ENCODE measurements around the gene KIF16B. TPM values are rescaled to one million over a fixed set of nuclear protein-coding genes. Genes with fewer than 3 reads are reported as not detected.

Gene KIF16B
- total RNA-seq, 1 donor from 2014 or later = 27.0 TPM

DNA sequence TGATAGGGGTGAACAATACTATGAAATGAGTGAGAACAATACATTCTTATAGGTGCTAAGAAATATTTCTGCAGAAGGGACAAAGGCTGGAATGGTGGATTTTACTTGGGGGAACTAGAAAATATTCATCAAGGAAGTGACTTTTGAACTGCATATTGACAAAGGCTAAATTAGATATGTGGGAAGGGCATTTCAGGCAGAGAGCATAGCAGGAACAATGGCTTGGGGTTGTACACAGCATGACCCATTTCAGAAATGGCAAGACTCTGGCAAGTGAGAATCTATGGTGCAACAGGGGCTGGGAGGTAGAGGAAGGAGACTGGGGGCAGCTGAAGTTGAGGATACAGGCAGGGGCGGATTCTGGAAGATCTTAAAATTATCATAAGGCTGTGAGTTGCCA is 46.7 kb upstream of the KIF16B start:
- peaks cover 5% of the 10 kb centered on the region for H3K9me3 Mint-ChIP-seq (ENCODE audit: unreplicated experiment)
- no peaks in the 10 kb centered on the region for H3K4me1 Mint-ChIP-seq (ENCODE audit: low read depth, unreplicated experiment)
- H3K27me3 Mint-ChIP-seq (ENCODE audit: unreplicated experiment) = no peaks in the 10 kb centered on the region
- TF ChIP-seq, protein P1, sequence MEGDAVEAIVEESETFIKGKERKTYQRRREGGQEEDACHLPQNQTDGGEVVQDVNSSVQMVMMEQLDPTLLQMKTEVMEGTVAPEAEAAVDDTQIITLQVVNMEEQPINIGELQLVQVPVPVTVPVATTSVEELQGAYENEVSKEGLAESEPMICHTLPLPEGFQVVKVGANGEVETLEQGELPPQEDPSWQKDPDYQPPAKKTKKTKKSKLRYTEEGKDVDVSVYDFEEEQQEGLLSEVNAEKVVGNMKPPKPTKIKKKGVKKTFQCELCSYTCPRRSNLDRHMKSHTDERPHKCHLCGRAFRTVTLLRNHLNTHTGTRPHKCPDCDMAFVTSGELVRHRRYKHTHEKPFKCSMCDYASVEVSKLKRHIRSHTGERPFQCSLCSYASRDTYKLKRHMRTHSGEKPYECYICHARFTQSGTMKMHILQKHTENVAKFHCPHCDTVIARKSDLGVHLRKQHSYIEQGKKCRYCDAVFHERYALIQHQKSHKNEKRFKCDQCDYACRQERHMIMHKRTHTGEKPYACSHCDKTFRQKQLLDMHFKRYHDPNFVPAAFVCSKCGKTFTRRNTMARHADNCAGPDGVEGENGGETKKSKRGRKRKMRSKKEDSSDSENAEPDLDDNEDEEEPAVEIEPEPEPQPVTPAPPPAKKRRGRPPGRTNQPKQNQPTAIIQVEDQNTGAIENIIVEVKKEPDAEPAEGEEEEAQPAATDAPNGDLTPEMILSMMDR (IDR thresholded peaks at IDR 0.05; ENCODE audit: partially characterized antibody, unreplicated experiment) = no peak
- no peak for DNase-seq
- H3K27ac Mint-ChIP-seq (ENCODE audit: unreplicated experiment) = no peak overlapping the region
- H3K36me3 Mint-ChIP-seq (ENCODE audit: unreplicated experiment) = no peaks in the 10 kb centered on the region
- no peak overlapping the region for H3K4me3 Mint-ChIP-seq (ENCODE audit: unreplicated experiment)

- Mint-ChIP-seq H3K27me3 (ENCODE audit: unreplicated experiment) (no peaks in the 10 kb centered on the region), H3K4me3 (ENCODE audit: unreplicated experiment) (no peak overlapping the region), H3K27ac (ENCODE audit: unreplicated experiment) (no peak overlapping the region), H3K4me1 (ENCODE audit: low read depth, unreplicated experiment) (no peaks in the 10 kb centered on the region), H3K36me3 (ENCODE audit: unreplicated experiment) (no peaks in the 10 kb centered on the region), H3K9me3 (ENCODE audit: unreplicated experiment) (peaks cover 5% of the 10 kb centered on the region)
- TF ChIP-seq, protein P1 (IDR thresholded peaks at IDR 0.05; ENCODE audit: partially characterized antibody, unreplicated experiment) = no peak
- no peak for DNase-seq
Measured at GRCh38 chr20:16617056-16617455, 43.8 kb upstream of the KIF16B start.

GRCh38 chr20:16616317-16616716 is 43.1 kb upstream of the KIF16B start:
- no peaks in the 10 kb centered on the region for H3K4me1 Mint-ChIP-seq (ENCODE audit: low read depth, unreplicated experiment)
- peaks cover 5% of the 10 kb centered on the region for H3K9me3 Mint-ChIP-seq (ENCODE audit: unreplicated experiment)
- DNase-seq = no peak
- TF ChIP-seq, protein P1 (IDR thresholded peaks at IDR 0.05; ENCODE audit: partially characterized antibody, unreplicated experiment) = no peak
- H3K36me3 Mint-ChIP-seq (ENCODE audit: unreplicated experiment) = no peaks in the 10 kb centered on the region
- no peaks in the 10 kb centered on the region for H3K27me3 Mint-ChIP-seq (ENCODE audit: unreplicated experiment)
- no peak overlapping the region for H3K27ac Mint-ChIP-seq (ENCODE audit: unreplicated experiment)
- no peak overlapping the region for H3K4me3 Mint-ChIP-seq (ENCODE audit: unreplicated experiment)

- H3K27me3 Mint-ChIP-seq (ENCODE audit: unreplicated experiment) = no peaks in the 10 kb centered on the region
- H3K4me1 Mint-ChIP-seq (ENCODE audit: low read depth, unreplicated experiment) = no peaks in the 10 kb centered on the region
- no peak overlapping the region for H3K27ac Mint-ChIP-seq (ENCODE audit: unreplicated experiment)
- DNase-seq = no peak
- peaks cover 5% of the 10 kb centered on the region for H3K9me3 Mint-ChIP-seq (ENCODE audit: unreplicated experiment)
- H3K36me3 Mint-ChIP-seq (ENCODE audit: unreplicated experiment) = no peaks in the 10 kb centered on the region
- TF ChIP-seq, protein P1 (IDR thresholded peaks at IDR 0.05; ENCODE audit: partially characterized antibody, unreplicated experiment) = no peak
- no peak overlapping the region for H3K4me3 Mint-ChIP-seq (ENCODE audit: unreplicated experiment)
Measured at GRCh38 chr20:16615199-16615598, 42.0 kb upstream of the KIF16B start.

- TF ChIP-seq, protein P1 (IDR thresholded peaks at IDR 0.05; ENCODE audit: partially characterized antibody, unreplicated experiment) = no peak
- DNase-seq = no peak
- Mint-ChIP-seq H3K4me3 (ENCODE audit: unreplicated experiment) (no peak overlapping the region), H3K27me3 (ENCODE audit: unreplicated experiment) (no peaks in the 10 kb centered on the region), H3K36me3 (ENCODE audit: unreplicated experiment) (peaks cover 8% of the 10 kb centered on the region), H3K4me1 (ENCODE audit: low read depth, unreplicated experiment) (peaks cover 9% of the 10 kb centered on the region), H3K27ac (ENCODE audit: unreplicated experiment) (no peak overlapping the region), H3K9me3 (ENCODE audit: unreplicated experiment) (peaks cover 5% of the 10 kb centered on the region)
Measured at GRCh38 chr20:16613954-16614353, 40.7 kb upstream of the KIF16B start.
